ENCODE results near the gene RCC1. TPM values are rescaled to one million over a fixed set of nuclear protein-coding genes. Genes with fewer than 3 reads are reported as not detected.
"Not testable (repeated sequence)": the region's sequence is repeated elsewhere in the genome, so short reads cannot be mapped to it uniquely, and the experiment has no call there.

Gene RCC1
- total and polyA plus RNA-seq, 5 experiments from 2014 or later: 11.7 to 24.9 (median 16.1) TPM

DNA sequence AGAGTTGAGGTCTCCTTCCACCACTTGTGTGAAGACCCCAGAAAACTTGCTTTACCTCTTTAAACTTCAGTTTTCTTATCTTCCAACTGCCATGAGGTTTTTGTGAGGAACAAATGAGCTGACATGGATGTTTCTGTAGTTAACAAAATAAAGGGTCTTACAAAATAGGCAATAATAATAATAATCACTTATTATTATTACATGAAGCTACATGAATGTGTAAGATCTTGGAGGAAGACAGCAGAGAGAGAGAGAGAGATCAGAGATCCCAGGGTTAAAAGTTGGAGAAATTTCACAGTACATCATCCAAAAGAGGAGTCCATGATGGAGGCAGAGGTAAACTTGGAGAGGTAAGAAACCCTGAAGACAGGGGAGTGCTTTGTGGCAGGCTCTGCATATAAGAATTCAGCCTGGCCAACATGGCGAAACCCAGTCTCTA is 10.7 kb downstream of the RCC1 start:
- no peaks in the 10 kb centered on the region for H3K27me3 Mint-ChIP-seq
- H3K4me3 Mint-ChIP-seq: peak overlapping the region in 3 of 10 donors; percentile 39 to 70 (median 45)
- peaks cover 0 to 37% (median 10%) of the 10 kb centered on the region in 3 donors for H3K36me3 Mint-ChIP-seq
- no peak for ATAC-seq
- POLR2A ChIA-PET: interaction anchor here (0.7 to 4.6 kb wide), 2 partner anchors 9 to 29 kb away, joined by 6 to 42 read pairs; partner anchors contain the start of gene RCC1
- H3K27ac Mint-ChIP-seq: peak overlapping the region in 6 of 10 donors; percentile 13 to 94 (median 70)
- H3K9me3 Mint-ChIP-seq: no peaks in the 10 kb centered on the region
- peaks cover 13 to 50% (median 39%) of the 10 kb centered on the region in 4 donors for H3K4me1 Mint-ChIP-seq
- no peak for DNase-seq

- POLR2A ChIA-PET: interaction anchor here (1.1 to 4.6 kb wide), 3 partner anchors 10 to 64 kb away, joined by 3 to 42 read pairs (median 15); partner anchors contain the start of gene RCC1
- peak overlapping the region; percentile 27 to 94 (median 79) for H3K27ac Mint-ChIP-seq
- no peak for DNase-seq
- H3K4me3 Mint-ChIP-seq: peak overlapping the region; percentile 52 to 92 (median 86)
- peaks cover 14 to 47% (median 37%) of the 10 kb centered on the region in 4 donors for H3K4me1 Mint-ChIP-seq
- no peaks in the 10 kb centered on the region for H3K27me3 Mint-ChIP-seq
- peak in 1 of 2 donors; percentile 0 for ATAC-seq
- H3K36me3 Mint-ChIP-seq: peaks cover 0 to 28% (median 4%) of the 10 kb centered on the region in 3 donors
- H3K9me3 Mint-ChIP-seq: no peaks in the 10 kb centered on the region
These were observed 11.8 kb downstream of the RCC1 start for GRCh38 chr1:28517649-28517999.

DNA sequence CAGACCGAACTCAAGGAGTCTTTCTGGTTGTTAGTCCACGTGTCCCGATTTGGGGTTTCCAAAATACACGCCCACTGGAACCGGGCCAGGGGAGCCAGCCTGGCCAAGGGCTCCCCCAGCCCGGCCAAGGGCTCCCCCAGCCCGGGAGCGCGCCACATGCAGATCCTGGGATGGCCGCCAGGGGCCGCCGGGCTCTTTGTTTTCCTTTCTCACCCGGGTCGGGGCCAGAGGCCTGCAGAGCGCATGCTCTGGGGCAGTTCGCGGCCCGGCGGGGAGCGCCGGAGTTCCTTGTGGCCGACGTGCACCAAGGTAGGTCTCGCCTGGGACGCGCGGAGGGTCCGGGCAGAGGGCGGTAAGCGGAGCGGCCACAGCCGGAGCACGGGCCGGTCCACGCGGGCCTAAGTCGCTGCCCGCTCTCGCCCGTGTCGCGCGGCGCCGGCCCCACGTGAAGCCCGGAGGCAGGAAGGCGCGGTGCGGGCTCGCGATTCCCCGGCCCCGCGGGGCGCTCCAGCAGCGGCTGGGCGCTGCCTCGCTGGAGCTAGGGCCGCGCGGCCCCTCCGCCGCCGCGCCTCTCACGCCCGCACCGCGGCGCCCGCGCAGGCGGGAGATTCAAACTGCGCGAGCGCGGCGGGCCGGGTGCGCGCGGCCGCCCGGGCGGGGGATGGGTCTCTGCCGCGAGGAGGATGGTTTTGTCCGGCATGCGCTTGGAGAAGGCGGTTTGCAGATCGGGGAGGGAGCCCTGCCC is 12.3 kb downstream of the RCC1 start:
- Mint-ChIP-seq H3K4me1 (peaks cover 14 to 41% (median 32%) of the 10 kb centered on the region in 4 donors), H3K27me3 (no peaks in the 10 kb centered on the region), H3K9me3 (no peaks in the 10 kb centered on the region), H3K36me3 (peaks cover 0 to 24% (median 3%) of the 10 kb centered on the region in 3 donors), H3K4me3 (peak overlapping the region; percentile 81 to 92 (median 88)), H3K27ac (peak overlapping the region in 9 of 10 donors; percentile 66 to 94 (median 84))
- DNase-seq (peak; percentile 77 to 92 (median 86)), ATAC-seq (peak; percentile 87)
- POLR2A ChIA-PET: interaction anchor here (0.6 to 4.6 kb wide), 5 partner anchors 11 to 275 kb away, joined by 3 to 42 read pairs (median 5); partner anchors contain the start of genes RCC1 and YTHDF2

- Mint-ChIP-seq H3K27me3 (no peaks in the 10 kb centered on the region), H3K36me3 (peaks cover 0 to 22% (median 3%) of the 10 kb centered on the region in 3 donors), H3K4me3 (peak overlapping the region; percentile 58 to 91 (median 84)), H3K9me3 (no peaks in the 10 kb centered on the region), H3K4me1 (peaks cover 14 to 37% (median 29%) of the 10 kb centered on the region in 4 donors), H3K27ac (peak overlapping the region in 9 of 10 donors; percentile 39 to 90 (median 81))
- DNase-seq: peak in 1 of 10 donors; percentile 21
- POLR2A ChIA-PET: interaction anchor here (0.6 to 4.6 kb wide), 5 partner anchors 11 to 276 kb away, joined by 3 to 42 read pairs (median 5); partner anchors contain the start of genes RCC1 and YTHDF2
- ATAC-seq: no peak
These were observed 13.0 kb downstream of the RCC1 start for GRCh38 chr1:28518745-28519341.

- Mint-ChIP-seq H3K9me3 (no peaks in the 10 kb centered on the region), H3K27me3 (no peaks in the 10 kb centered on the region), H3K36me3 (peaks cover 0 to 17% (median 0%) of the 10 kb centered on the region in 3 donors), H3K4me1 (peaks cover 16 to 32% (median 29%) of the 10 kb centered on the region in 4 donors), H3K27ac (peak overlapping the region in 1 of 10 donors; percentile 38), H3K4me3 (peak overlapping the region in 5 of 10 donors; percentile 33 to 83 (median 53))
- DNase-seq: no peak
- ATAC-seq: no peak
- POLR2A ChIA-PET: interaction anchor here (1.1 to 3.0 kb wide), 2 partner anchors 13 to 61 kb away, joined by 6 to 9 read pairs; no protein-coding TSS in a partner anchor
These were observed 14.3 kb downstream of the RCC1 start for GRCh38 chr1:28519946-28520725.

GRCh38 chr1:28520796-28521195 is 15.0 kb downstream of the RCC1 start:
- not testable (repeated sequence) for H3K4me3 Mint-ChIP-seq, ATAC-seq, DNase-seq, H3K27me3 Mint-ChIP-seq, H3K27ac Mint-ChIP-seq, H3K9me3 Mint-ChIP-seq
- POLR2A ChIA-PET: interaction anchor here (3.0 kb wide), 1 partner anchor 14 kb away, joined by 9 read pairs; no protein-coding TSS in a partner anchor
- H3K36me3 Mint-ChIP-seq: peaks cover 0 to 15% (median 0%) of the 10 kb centered on the region in 3 donors
- H3K4me1 Mint-ChIP-seq: peaks cover 16 to 32% (median 29%) of the 10 kb centered on the region in 4 donors

GRCh38 chr1:28521502-28522164 is 15.8 kb downstream of the RCC1 start:
- Mint-ChIP-seq H3K36me3 (peaks cover 0 to 15% (median 0%) of the 10 kb centered on the region in 3 donors), H3K27ac (peak overlapping the region in 1 of 10 donors; percentile 8), H3K9me3 (no peaks in the 10 kb centered on the region), H3K4me3 (peak overlapping the region in 1 of 10 donors; percentile 58), H3K4me1 (peaks cover 16 to 31% (median 28%) of the 10 kb centered on the region in 4 donors), H3K27me3 (no peaks in the 10 kb centered on the region)
- ATAC-seq: no peak
- no peak for DNase-seq
- POLR2A ChIA-PET: interaction anchor here (3.0 kb wide), 1 partner anchor 15 kb away, joined by 9 read pairs; no protein-coding TSS in a partner anchor

DNA sequence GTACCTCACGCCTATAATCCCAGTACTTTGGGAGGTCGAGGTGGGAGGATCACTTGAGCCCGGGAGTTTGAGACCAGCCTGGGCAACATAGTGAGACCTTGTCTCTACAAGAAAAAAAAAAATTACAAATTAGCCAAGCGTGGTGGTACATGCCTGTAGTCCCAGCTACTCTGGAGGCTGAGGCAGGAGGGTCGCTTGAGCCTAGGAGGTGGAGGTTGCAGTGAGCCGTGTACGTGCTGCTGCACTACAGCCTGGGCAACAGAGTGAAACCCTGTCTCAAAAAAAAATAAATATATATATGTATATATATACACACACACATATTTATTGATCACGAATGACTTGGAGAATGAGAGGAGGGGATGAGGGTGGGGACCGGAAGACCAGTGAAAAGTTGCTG is 16.7 kb downstream of the RCC1 start:
- peaks cover 13 to 24% (median 21%) of the 10 kb centered on the region in 4 donors for H3K4me1 Mint-ChIP-seq
- H3K36me3 Mint-ChIP-seq: peaks cover 0 to 15% (median 0%) of the 10 kb centered on the region in 3 donors
- H3K27me3 Mint-ChIP-seq, ATAC-seq, H3K4me3 Mint-ChIP-seq, H3K9me3 Mint-ChIP-seq, DNase-seq: not testable (repeated sequence)
- POLR2A ChIA-PET: interaction anchor here (3.0 kb wide), 1 partner anchor 16 kb away, joined by 9 read pairs; no protein-coding TSS in a partner anchor
- peak overlapping the region in 1 of 10 donors; percentile 8 for H3K27ac Mint-ChIP-seq

GRCh38 chr1:28525002-28525642 is 19.3 kb downstream of the RCC1 start:
- not testable (repeated sequence) for ATAC-seq, H3K27me3 Mint-ChIP-seq, DNase-seq, H3K9me3 Mint-ChIP-seq, H3K4me3 Mint-ChIP-seq, H3K4me1 Mint-ChIP-seq
- Mint-ChIP-seq H3K27ac (peak overlapping the region in 1 of 10 donors; percentile 43), H3K36me3 (peaks cover 0 to 15% (median 0%) of the 10 kb centered on the region in 3 donors)
- POLR2A ChIA-PET: interaction anchor here (1.3 kb wide), 1 partner anchor 56 kb away, joined by 3 read pairs; no protein-coding TSS in a partner anchor

- Mint-ChIP-seq H3K9me3 (no peaks in the 10 kb centered on the region), H3K27me3 (no peaks in the 10 kb centered on the region), H3K36me3 (peaks cover 0 to 21% (median 5%) of the 10 kb centered on the region in 3 donors), H3K4me1 (peaks cover 2 to 7% (median 4%) of the 10 kb centered on the region in 4 donors), H3K27ac (no peak overlapping the region), H3K4me3 (no peak overlapping the region)
- DNase-seq (no peak), ATAC-seq (no peak)
- POLR2A ChIA-PET: no interaction called here
These were observed 21.0 kb downstream of the RCC1 start for GRCh38 chr1:28526886-28527285.

DNA sequence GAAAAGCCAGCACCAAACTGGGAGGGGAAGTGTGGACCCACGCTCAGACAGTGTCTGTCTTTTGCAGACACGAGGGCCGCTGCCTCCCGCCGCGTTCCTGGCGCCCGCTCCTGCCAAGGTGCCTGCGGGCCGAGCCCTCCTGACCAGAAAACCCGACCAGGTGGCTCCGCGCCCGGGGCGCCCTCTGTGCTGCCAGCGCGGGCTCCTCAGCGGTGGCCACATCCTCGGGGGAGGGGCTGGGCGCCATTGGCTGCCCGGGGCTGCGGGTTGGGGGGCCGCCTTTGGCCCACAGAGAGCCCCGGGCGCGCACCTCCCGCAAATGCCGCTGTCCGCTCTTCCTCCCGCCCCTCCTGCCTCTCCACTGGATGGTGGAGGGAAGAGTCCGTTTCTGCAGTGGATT is 24.6 kb downstream of the RCC1 start:
- no peaks in the 10 kb centered on the region for H3K9me3 Mint-ChIP-seq
- POLR2A ChIA-PET: interaction anchor here (0.6 kb wide), 2 partner anchors 45 to 56 kb away, joined by 3 to 7 read pairs; no protein-coding TSS in a partner anchor
- H3K27me3 Mint-ChIP-seq: no peaks in the 10 kb centered on the region
- peaks cover 0 to 25% (median 5%) of the 10 kb centered on the region in 3 donors for H3K36me3 Mint-ChIP-seq
- no peak for ATAC-seq
- no peak overlapping the region for H3K4me3 Mint-ChIP-seq
- H3K4me1 Mint-ChIP-seq: no peaks in the 10 kb centered on the region
- no peak overlapping the region for H3K27ac Mint-ChIP-seq
- no peak for DNase-seq

Measured in naive thymus-derived CD8-positive, alpha-beta T cell (primary cell).